ENCODE data around the gene E2F4. TPM values are rescaled to one million over a fixed set of nuclear protein-coding genes. Genes with fewer than 3 reads are reported as not detected.

E2F4 gene
- total and polyA plus RNA-seq, 9 of the 15 experiments (the other 6 are each of a cell fraction or from before 2014, with no cell fraction given) = 9.7 to 139 (median 106) TPM

GRCh38 chr16:67155295-67156142, 36.4 kb upstream of the E2F4 start (continued):
- TF ChIP-seq CBX8 (IDR thresholded peaks at IDR 0.05; ENCODE audit: borderline replicate concordance, extremely low read depth, low read depth, low read length, poor library complexity, severe bottlenecking) (no peak), HDAC8 (tag; IDR thresholded peaks at IDR 0.05) (no peak), SREBF2 (CRISPR knock-in tag; IDR thresholded peaks at IDR 0.05) (no peak), ZNF707 (CRISPR knock-in tag; conservative IDR thresholded peaks at IDR 0.05) (no peak), PCBP2 (IDR thresholded peaks at IDR 0.05; ENCODE audit: low read depth, low read length, poor library complexity, severe bottlenecking) (no peak), SMAD4 (CRISPR knock-in tag; conservative IDR thresholded peaks at IDR 0.05) (peak; percentile 57; the same call in 1 of the 2 replicates), ZNF217 (CRISPR knock-in tag; IDR thresholded peaks at IDR 0.05) (no peak), ZNF263 (CRISPR knock-in tag; IDR thresholded peaks at IDR 0.05; ENCODE audit: borderline replicate concordance) (no peak), NR0B1 (IDR thresholded peaks at IDR 0.05; ENCODE audit: partially characterized antibody) (no peak), MAFF (IDR thresholded peaks at IDR 0.05; ENCODE audit: low read length) (no peak), ETV5 (CRISPR knock-in tag; IDR thresholded peaks at IDR 0.05; ENCODE audit: low read depth) (0 out of 2 replicates have a peak, but pooled peaks have one; percentile 48), STAT6 (CRISPR knock-in tag; IDR thresholded peaks at IDR 0.05) (0 out of 2 replicates have a peak, but pooled peaks have one; percentile 37), FOXA1 (IDR thresholded peaks at IDR 0.05; ENCODE audit: borderline replicate concordance) (no peak), DLX4 (CRISPR knock-in tag; IDR thresholded peaks at IDR 0.05) (no peak), MTF1 (CRISPR knock-in tag; IDR thresholded peaks at IDR 0.05; ENCODE audit: borderline replicate concordance) (no peak), CBFB (CRISPR knock-in tag; IDR thresholded peaks at IDR 0.05) (no peak), PTBP1 (IDR thresholded peaks at IDR 0.05; ENCODE audit: low read depth, low read length) (no peak), ZNF12 (CRISPR knock-in tag; IDR thresholded peaks at IDR 0.05) (no peak)
- TF ChIP-seq, protein P1, sequence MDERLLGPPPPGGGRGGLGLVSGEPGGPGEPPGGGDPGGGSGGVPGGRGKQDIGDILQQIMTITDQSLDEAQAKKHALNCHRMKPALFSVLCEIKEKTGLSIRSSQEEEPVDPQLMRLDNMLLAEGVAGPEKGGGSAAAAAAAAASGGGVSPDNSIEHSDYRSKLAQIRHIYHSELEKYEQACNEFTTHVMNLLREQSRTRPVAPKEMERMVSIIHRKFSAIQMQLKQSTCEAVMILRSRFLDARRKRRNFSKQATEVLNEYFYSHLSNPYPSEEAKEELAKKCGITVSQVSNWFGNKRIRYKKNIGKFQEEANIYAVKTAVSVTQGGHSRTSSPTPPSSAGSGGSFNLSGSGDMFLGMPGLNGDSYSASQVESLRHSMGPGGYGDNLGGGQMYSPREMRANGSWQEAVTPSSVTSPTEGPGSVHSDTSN (CRISPR knock-in tag; IDR thresholded peaks at IDR 0.05; ENCODE audit: low read depth) = no peak
- TF ChIP-seq, protein P1 (tag; conservative IDR thresholded peaks at IDR 0.05; ENCODE audit: low read depth) = no peak
